IPS-NIHi11 (cell line): ENCODE measurements around the gene FAM114A2.
A peak's percentile ranks its signal among the peaks of the same experiment; 100 is the strongest.

Experiments used
- DNase-seq: peaks from one replicate; pipeline ENCODE4 v3.0.0; 2012; ENCODE audit warnings: mixed read lengths, low spot score

Gene FAM114A2

GRCh38 chr5:153983885-153984284 lies 54.8 kb downstream of the FAM114A2 start:
- DNase-seq, result no peak

- no peak for DNase-seq
Measured at GRCh38 chr5:153981905-153982605, 56.7 kb downstream of the FAM114A2 start.

DNA sequence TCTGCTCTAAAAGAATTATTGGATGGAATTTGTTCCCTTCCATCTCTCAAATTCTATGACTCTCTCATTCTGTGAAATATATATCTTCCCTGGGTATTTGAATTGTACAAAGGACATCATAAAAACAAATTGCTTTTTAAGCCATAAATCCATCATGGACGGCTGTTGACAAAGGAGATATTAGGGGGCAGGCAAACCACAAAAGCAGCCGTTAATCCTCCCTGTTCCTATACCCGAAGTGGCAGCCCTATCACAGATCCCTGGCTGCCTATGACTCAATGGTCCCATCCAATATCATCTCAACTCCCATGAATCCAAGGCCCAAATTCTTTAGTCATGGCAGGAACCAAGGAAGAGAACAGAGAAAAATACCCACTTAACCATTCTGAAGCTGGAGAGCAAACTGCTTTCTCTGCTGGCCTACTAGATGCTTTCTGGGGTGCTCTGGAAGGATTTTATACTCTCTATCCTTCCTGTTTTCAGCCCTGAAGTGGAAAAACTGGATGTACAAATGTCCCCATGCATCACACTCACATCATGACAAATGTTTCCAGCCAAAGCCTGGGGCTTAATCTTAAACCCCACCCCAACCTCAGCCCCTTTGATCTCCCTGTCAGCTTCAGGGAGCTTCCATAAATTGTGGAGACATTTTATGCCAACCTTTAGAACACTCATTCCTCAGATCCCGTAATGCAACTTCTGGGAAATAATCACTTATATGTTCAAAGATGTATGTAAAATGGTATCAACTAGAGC lies 59.5 kb downstream of the FAM114A2 start:
- DNase-seq, result no peak

GRCh38 chr5:153974813-153975163 lies 63.9 kb downstream of the FAM114A2 start:
- DNase-seq, result no peak

- peak; percentile 59 for DNase-seq
Measured at GRCh38 chr5:153974131-153974812, 64.4 kb downstream of the FAM114A2 start.

DNA sequence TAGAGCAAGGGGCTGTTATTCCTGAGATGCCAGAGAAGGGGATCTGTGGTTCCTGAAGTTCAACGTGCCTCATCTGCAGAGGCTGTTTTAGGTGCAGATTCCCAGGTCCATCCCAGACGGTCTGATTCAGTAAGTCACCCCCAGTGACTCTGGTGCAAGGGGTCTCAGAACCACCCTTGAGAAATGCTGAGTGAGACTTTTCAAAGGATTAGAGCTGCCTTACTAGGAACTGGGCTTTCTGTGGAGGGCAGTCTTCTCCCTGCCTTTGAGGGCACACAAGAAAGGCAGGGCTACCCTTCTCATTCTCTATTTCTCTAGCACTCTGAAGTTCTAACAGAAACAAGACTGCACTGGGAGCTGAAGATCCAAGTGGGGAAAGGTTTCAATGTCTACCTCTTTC lies 66.5 kb downstream of the FAM114A2 start:
- no peak for DNase-seq

GRCh38 chr5:153970496-153970895 lies 68.2 kb downstream of the FAM114A2 start:
- no peak for DNase-seq

DNA sequence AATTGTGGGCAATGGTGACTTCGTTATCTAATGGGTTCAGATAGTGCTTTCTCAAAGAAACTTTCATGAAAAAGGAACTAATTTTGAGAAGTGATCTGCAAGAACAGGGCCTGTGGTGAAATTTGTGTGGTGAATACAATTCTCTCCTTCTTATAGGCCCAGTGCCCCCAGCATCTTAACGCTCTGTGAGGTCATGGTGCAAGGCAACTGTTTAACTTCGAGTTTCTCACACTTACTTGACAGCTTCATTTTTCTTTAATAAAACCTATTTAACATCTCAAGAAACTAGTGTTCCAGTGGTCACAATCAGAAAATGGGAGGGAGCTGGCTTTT lies 69.2 kb downstream of the FAM114A2 start:
- DNase-seq, result no peak

DNA sequence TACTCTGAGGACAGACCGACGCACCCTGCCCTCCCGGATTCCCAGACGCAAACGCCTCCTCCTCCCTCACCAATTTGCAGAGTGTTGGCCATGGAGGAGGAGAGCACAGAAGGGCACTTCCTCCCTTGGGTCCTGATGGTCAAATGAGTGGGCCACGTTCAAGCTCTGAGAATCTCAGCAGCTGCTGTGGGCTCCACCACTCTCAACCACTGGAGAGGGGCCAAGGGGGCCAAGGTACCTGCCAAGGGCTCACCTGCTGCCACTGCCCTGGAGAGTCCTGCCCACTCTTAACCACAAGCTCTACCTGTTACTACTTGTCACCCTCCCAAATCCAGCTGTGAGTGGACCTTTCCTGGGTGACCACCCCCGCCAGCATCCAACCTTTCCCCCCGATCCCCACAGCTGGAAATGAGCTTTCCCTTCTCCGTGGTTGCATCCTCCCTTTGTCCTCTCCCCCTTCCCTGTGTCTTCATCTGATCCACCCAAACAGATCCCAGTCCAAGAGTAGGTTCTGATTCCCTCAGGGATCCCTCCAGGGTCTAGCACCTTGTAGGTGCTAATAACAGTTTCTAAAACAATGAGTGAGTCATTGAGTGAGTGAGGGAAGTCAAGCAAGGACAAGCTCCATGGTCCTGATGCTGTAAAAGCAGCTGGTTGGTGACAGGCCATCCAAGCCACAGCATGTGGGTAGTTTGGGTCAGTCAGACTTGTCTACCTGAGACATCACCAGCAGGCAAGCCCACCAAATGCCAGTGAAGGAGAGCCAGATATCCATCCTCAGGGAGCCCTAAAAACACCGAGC lies 69.7 kb downstream of the FAM114A2 start:
- no peak for DNase-seq

DNA sequence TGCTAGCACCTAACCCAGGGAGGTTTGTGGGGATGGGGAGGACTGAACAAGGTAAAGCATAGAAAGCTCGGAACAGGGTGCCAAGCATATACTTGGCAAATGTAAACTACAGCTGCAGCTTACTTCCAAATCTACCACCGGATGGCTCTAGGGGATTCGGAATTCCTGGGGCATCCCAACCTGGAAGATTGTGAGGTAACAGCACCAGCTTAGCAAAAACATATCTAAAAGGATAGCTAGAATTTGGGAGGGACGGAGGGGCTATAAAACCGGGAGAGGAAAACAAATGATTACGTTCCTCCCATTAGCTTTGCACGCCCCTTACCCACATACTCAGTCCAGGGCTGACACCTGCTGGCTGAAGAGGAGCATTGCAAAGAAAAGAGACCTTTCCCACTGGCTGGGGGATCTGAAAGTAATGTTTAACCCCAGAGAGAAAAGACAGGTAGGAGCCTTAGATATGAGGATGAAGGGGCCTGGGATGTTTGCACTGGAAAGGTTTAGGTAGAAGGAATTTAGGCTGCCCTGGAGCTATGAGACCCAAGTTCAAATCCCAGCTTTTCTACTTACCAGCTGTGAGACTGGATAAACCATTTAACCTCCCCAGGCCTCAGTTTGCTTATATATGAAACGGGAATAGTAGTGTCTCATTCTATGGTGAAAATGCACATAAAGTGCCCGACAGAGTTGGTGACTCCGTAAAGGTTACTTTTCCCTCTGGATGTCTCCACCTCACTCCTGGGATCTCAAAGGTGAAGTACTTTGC lies 73.6 kb downstream of the FAM114A2 start:
- peak; percentile 87 for DNase-seq

DNA sequence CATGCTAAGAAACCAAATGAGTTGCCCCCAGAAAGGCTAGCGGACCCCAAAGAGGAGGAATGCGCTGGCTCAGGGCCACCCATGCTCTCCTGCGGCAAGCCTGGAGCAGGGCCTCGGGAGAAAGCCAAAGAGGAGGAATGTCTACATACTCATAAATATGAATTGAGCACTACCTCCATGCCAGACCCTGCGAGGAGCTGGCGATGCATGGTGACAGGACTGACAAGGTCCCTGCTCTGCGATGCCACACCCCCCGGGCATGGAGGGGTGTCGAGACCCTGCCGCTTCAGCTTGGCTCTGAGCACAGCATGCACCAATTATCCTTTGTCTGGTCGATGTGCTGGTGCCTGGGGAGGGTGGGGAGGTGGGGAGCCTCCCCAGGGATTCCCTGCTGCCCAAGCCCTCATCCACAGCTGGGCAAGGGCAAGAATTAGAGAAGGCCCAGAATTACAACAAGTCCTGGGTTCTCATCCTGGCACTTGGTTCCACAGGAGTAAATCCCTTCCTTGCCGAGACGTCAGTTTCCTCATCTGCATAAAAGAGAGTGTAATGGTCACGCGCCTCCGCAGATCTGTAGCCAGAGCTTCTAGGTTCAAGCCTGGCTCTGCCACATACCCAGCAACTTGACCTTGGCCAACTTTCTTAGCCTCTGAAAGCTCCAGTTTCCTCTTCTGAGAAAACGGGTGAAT lies 74.4 kb downstream of the FAM114A2 start:
- no peak for DNase-seq

- DNase-seq, result no peak
Measured at GRCh38 chr5:153960269-153961215, 78.2 kb downstream of the FAM114A2 start.

GRCh38 chr5:153959134-153959957 lies 79.4 kb downstream of the FAM114A2 start:
- DNase-seq, result peak; percentile 44

GRCh38 chr5:153957205-153957604 lies 81.5 kb downstream of the FAM114A2 start:
- no peak for DNase-seq

GRCh38 chr5:153953411-153953810 lies 85.3 kb downstream of the FAM114A2 start:
- DNase-seq, result no peak

DNA sequence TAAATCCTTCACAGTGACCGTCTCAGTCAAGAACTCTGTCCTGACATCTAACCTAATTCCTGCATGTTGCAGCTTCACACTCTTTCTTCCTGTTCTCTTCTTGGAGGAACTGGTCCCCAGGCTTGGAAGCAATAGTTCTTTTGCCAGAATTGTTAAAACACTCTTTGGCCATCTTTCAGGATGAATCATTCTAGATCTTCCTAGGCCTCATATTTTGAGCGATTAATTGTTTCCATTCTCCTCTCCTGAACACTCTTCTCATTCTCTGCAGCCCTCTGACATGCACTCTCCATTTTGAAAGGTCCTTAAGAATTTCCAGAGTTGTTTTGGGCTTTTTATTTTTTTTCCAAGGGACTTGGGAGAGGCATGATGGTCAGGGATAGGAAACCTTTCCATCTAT lies 85.8 kb downstream of the FAM114A2 start:
- no peak for DNase-seq

- DNase-seq, result no peak
Measured at GRCh38 chr5:153952057-153952456, 86.7 kb downstream of the FAM114A2 start.

DNA sequence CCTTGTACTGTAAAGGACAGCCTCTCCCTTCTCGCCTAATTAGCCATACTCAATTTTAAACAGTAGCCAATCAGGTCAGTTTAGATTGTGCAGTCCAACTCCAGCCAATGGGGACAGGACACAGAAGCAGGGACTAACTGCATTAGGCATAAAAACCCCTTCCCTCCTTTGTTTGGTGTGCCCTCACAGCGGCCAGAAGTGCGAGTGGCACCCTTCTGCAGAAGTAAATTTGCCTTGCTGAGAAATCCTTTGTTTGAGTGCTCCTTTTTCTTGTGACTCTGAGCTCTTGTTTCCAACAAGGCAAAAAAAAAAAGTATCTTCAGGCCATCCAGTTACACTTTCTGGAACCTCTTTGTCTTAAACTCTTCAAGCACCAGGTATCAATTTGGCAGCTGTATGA lies 97.4 kb downstream of the FAM114A2 start:
- no peak for DNase-seq
